Kidney epithelial cell (primary cell): ENCODE results near the gene IPO13. TPM values are rescaled to one million over a fixed set of nuclear protein-coding genes. Genes with fewer than 3 reads are reported as not detected.
A peak's percentile ranks its signal among the peaks of the same experiment; 100 is the strongest.

Experiments
- DNase-seq: peaks from one replicate; pipeline ENCODE4 v3.0.0-alpha.2; 2010; ENCODE audit warnings: low read depth
- H3K27me3 ChIP-seq: 2 replicates; pipeline ENCODE4 v1.6.0; 2011; ENCODE audit warnings: low read length; ENCODE audit not compliant: control insufficient read depth, insufficient read depth
- H3K36me3 ChIP-seq: 2 replicates; pipeline ENCODE4 v1.5.1; 2011; ENCODE audit warnings: low read length; ENCODE audit not compliant: control insufficient read depth, insufficient read depth
- H3K4me3 ChIP-seq: 2 replicates; pipeline ENCODE4 v1.5.1; 2011; ENCODE audit warnings: low read depth, mild to moderate bottlenecking, control low read depth, low read length
- total RNA-seq: library from RNA; depleted of rRNA; stranded (reverse); fragments of >200 nt; gene quantifications from 2 replicates; pipeline ENCODE4 v1.2.3, GENCODE V29; 2015
- TF ChIP-seq, protein P1 (sequence below): IDR thresholded peaks from 2 replicates; pipeline ENCODE4 v1.5.1; 2011; ENCODE audit warnings: mild to moderate bottlenecking, moderate library complexity, low read length, control low read depth, inconsistent platforms; ENCODE audit not compliant: insufficient read depth, poor library complexity, severe bottlenecking

IPO13 gene
- total RNA-seq, 1 donor from 2014 or later: 32.8 TPM

DNA sequence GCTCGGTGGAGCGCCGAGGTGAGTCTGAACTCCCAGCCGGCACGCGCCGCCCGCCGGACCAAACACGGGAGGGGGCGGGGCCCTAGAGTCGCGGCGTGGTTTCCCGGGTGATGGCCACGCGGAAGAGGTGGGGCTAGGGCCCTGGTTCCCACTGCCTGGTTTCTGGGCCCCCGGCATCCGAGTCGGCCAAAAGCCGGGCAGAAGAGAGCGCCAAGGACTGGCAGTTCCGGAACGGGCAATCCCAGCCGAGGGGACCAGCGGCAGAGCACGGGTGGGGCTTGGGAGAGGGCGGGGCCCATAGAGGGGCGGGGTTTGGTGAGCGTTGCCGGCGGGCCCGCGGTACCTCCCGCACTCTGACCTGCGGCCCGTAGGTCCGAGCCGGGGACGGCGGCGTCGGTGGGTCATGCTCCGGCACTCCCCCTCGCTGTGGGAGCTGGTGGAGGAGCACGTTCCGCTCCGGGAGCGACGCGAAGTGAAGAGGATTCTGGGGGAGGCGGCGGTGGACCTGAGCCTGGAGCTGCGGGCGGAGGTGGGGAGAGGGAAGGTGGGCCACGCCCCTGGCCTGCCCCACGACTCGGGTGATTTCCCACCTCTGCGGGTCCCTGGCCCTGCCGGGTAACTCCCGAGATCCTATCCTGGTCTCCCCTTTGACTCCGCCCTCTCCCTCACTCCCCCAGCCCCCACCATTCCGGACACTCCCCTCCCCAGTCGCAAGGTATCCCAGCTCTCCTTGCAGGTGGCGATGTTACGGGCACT is 44.9 kb downstream of the IPO13 start, which contains the start of gene CCDC24:
Gene CCDC24 (plus strand): TSS at position 124 of the 756 bp plus-strand sequence. CDS start 280 bp downstream, at position 404.
- TF ChIP-seq, protein P1, sequence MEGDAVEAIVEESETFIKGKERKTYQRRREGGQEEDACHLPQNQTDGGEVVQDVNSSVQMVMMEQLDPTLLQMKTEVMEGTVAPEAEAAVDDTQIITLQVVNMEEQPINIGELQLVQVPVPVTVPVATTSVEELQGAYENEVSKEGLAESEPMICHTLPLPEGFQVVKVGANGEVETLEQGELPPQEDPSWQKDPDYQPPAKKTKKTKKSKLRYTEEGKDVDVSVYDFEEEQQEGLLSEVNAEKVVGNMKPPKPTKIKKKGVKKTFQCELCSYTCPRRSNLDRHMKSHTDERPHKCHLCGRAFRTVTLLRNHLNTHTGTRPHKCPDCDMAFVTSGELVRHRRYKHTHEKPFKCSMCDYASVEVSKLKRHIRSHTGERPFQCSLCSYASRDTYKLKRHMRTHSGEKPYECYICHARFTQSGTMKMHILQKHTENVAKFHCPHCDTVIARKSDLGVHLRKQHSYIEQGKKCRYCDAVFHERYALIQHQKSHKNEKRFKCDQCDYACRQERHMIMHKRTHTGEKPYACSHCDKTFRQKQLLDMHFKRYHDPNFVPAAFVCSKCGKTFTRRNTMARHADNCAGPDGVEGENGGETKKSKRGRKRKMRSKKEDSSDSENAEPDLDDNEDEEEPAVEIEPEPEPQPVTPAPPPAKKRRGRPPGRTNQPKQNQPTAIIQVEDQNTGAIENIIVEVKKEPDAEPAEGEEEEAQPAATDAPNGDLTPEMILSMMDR: no peak
- Histone ChIP-seq H3K36me3 (no peaks in the 10 kb centered on the region), H3K4me3 (peak within 1 kb of the TSS; percentile 77), H3K27me3 (no peaks in the 10 kb centered on the region)
- DNase-seq: no peak

DNA sequence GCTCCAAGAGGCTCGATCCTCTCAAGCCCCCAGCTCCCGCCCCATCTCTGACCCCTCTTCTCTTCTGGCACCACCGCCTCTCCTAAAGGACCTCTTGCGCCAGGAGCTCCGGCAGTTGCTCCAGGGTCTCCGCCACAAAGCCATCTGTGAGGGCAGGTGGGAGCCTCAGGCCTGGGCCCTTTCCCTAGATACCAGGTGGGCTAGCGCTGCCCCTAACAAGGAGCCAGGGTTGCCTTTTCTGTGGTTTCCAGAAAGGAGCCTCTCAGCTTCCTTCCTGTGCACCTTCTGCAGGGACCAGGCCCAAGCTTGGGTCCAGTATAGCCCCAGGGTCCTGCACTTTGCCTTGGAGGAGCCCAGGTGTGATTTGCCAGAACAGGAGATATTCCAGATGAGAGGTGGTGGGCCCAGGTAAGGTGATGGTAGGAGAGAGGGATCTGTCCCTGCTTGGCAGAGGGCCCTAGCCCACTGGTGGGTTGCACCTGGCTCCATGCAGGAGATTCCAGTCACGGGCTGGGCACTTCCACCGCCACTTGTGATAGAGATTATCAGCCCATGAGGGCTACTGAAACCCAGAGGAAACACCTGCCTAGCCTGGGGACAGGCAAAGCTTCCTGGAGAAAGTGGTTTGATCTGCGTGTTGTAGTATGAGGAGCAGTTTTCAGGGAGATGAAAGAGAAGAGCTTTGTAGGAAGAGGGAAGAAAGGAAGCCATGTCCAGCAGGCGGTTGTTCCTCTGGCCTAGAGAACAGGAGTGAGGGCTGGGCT is 45.7 kb downstream of the IPO13 start:
- Histone ChIP-seq H3K4me3 (peak overlapping the region; percentile 77), H3K36me3 (no peaks in the 10 kb centered on the region), H3K27me3 (no peaks in the 10 kb centered on the region)
- TF ChIP-seq, protein P1: no peak
- no peak for DNase-seq

DNA sequence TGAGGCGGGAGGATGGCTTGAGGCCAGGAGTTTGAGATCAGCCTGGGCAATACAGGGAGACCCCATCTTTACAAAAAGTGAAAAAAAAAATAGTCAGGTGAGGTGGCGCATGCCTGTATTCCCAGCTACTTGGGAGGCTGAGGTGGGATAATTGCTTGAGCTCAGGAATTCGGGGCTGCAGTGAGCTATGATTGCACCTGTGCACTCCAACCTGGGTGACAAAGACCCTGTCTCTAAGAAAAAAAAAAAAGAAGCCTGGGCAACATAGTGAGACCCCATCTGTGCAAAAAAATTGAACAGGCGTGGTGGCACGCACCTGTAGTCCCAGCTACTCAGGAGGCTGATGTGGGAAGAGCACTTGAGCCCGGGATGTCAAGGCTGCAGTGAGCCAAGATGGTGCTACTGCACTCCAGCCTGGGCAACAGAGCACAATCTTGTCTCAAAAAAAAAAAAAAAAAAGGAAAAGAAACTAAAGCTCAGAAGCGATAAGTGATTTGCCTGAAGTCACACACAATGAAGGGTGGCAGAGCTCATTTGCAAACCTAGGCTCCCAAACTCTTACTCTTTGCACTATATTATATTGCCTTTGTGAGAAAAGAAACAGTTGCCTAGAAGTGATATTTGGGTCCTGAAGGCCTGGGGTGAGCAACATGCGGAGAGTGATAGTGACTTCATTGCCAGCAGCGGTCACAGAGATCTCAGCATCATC is 46.6 kb downstream of the IPO13 start:
- TF ChIP-seq, protein P1: no peak
- no peak for DNase-seq
- no peaks in the 10 kb centered on the region for H3K36me3 ChIP-seq
- H3K27me3 ChIP-seq: no peaks in the 10 kb centered on the region
- no peak overlapping the region for H3K4me3 ChIP-seq

DNA sequence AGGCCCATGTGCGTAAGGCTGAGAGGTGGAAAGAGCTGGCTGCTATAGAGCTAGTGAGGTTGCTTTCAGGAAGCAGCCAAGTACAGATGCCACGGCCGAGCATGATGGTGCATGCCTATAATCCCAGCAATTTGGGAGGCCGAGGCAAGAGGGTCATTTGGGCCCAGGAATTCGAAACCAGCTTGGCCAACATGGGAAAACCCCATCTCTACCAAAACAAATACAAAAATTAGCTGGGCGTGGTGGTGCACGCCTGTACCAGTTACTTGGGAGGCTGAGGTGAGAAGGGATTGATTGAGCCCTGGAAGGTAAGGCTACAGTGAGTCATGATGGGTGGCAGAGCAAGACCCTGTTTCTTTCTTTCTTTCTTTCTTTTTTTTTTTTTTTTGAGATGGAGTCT is 47.3 kb downstream of the IPO13 start:
- no peak for DNase-seq
- Histone ChIP-seq H3K36me3 (no peaks in the 10 kb centered on the region), H3K27me3 (no peaks in the 10 kb centered on the region), H3K4me3 (no peak overlapping the region)
- TF ChIP-seq, protein P1: no peak

DNA sequence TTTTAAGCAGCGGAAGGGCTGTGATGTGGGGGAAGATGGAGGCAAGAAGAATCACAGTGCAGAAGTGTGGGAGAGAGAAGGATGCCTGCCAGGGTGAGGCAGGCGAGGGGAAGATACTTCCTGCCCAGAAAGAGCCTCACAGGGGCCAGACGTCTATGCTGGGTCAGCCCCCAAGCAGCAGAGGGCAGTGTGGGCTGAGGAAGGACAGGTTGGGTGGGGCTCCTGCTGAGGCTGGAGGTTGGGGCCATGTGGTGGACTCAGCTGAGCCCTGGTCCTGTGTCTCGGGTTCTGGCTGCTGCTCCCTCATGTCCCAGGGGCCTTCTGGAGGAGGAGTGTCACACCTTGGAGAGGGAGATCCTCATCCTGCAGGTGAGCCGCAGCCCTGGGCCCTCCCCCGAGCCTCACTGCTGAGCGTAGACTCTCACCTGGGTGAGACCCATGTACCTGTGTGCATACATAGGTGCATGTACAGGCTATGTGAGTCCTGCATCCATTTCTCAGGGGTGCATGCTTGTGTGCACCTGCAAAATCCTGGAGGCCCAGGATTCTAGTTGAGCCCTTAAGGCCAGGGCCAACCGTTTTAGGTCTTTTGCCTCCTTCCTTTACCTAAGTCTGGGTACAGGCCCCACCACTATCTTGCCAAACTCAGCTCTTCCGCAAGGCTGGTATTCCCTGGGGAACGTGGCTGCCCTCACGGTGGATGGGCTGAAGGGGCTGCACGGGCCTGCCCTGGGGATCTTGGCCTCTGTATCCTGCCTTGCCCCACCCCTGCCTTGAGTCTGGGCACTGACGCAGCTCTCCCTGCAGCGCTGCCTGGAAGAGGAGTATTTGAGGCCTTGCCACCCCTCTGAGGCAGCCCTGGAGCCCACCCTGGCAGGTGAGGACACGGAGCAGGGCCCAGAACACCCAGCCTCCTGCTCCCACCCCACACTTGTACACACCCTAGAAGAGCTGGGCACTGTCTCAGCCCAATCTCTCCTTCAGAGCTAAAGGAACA is 48.3 kb downstream of the IPO13 start:
- no peak for DNase-seq
- Histone ChIP-seq H3K36me3 (no peaks in the 10 kb centered on the region), H3K27me3 (no peaks in the 10 kb centered on the region), H3K4me3 (no peak overlapping the region)
- TF ChIP-seq, protein P1: peak; percentile 49
